NOMO-1 treated with DMSO at 0.1 percent for 48 hours (cell line): ENCODE data around the gene AXIN1.
A peak's percentile ranks its signal among the peaks of the same experiment; 100 is the strongest.
"Not testable (repeated sequence)": the region's sequence is repeated elsewhere in the genome, so short reads cannot be mapped to it uniquely, and the experiment has no call there.

Experiments
- DNase-seq: peaks from one replicate; lab custom pipeline; 2025; ENCODE audit not compliant: unreplicated experiment; lab: John Stamatoyannopoulos, UW

The AXIN1 gene

DNA sequence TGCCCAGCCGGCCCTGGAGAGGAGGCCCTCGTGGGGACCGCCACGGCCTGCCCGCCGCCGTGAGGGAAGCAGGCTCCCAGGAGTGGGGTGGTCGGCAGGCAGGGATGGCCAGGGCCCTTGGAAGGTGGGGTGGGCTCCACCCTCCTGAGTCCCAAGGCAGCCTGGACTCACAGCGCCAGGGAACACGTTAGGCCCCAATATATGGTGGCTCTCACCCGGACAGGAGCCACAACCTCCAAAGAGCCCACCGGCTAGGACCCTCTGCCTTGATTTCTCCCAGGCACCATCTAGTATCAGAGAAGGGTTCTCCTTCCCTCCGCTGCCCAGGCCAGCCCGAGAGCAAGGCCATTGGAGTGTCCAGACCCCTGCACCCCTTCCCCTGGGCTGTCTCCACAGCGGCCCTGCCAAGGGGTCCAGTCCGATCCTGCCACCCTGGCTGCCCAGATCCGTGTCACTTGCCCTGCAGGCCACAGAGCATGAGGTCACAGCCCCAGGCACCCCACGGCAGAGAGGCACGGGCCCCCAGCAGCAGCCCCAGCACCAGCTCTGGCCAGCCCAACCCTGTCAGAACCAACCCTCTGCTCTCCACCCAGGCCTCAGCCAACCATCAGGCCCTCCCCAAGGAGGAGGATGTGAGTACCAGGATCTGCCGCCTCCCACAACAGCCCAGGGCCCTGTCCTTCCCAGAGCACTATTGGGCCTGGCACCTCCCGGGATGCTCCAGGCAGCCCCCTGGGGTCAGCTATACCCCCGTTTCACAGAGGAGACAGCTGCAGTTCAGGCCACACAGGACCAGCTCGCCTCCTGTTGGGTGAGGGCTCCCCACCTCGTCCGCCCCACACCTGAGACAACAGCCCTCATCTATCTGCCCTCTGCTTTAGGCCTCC, 1.1 kb upstream of the AXIN1 start:
- DNase-seq: no peak

DNA sequence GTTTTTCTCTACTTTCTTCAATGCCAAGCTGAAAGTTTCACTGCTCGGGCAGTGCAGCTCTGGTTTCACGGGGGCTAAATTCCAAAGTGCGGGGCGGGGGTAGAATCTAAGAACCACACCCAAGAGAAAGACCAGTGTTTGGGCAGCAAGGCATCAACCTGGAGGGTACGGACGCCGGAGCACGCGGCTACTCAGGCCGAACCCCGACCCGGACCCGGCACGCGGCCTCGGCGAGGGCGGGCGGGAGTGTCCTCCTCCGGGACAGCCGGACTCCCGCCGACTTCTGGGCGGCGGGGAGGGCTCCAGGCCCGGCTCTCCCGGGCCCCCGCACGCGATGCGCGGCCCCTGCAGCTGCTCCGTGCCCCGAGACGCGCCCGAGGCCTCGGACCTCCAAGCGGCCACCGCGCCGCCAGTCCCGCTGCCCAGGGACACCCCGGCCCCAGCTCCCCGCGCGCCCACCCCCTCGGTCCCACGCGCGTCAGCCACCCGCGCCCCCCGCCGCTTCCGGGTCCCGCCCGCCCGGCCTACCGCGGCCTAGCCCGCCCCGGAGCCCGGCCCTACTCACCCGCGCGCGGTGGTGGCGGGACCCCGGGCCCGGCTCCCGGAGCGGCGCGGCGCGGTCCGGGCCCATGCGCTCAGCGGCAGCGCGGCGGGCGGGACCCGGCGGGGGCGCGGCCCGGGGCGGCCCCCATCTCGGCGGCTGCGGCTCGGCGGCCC, 561 bp downstream of the AXIN1 start:
- DNase-seq: no peak

DNA sequence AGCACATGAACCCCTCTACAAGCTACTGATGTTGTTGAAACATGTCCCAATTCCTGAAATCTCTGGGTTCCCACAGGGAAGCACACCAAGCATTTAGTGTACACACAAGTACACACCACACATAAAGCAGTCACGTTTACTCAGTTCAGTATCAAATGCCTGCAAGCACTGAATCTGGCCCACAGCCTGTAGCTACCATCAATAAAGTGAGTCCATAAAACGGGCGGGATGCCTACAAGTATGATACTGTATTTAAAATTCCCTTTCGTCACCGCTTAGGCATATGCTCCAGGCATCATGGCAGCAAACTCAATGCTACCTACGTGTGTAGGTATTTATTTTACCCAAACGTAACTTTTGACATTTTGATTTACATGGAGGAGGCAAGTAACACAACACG, 2.3 kb downstream of the AXIN1 start:
- no peak for DNase-seq

DNA sequence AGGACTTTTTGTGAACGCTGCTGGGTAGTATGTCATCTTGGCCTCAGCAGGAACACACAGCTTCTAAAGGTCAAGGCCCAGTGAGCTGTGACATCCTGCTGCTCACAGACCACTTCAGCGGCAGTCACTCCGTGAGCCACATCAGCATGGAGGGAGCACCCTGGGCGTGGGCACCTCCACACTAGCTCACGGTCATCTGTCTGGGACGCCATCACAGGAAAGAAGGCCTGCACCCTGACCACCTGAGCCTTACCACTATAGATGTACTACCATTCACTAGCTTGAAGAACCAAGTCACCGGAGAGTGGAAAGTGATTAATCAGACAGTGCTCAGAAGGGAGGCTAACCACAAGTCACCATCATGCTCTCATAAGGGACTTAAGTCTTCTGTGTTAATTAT, 3.3 kb downstream of the AXIN1 start:
- no peak for DNase-seq

DNA sequence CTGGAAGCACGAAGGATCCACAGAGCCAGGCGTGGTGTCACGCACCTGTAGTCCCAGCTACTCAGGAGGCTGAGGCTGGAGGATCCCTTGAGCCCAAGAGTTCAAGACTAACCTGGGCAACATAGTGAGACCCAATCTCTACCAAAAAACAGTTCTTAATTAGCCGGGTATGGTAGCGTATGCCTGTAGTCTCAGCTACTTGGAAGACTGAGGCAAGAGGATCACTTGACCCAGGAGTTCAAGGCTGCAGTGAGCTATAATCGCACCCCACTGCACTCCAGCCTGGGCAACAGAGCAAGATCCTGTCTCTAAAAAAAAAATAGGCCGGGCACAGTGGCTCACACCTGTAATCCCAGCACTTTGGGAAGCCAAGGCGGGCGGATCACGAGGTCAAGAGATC, 4.0 kb downstream of the AXIN1 start:
- not testable (repeated sequence) for DNase-seq

DNA sequence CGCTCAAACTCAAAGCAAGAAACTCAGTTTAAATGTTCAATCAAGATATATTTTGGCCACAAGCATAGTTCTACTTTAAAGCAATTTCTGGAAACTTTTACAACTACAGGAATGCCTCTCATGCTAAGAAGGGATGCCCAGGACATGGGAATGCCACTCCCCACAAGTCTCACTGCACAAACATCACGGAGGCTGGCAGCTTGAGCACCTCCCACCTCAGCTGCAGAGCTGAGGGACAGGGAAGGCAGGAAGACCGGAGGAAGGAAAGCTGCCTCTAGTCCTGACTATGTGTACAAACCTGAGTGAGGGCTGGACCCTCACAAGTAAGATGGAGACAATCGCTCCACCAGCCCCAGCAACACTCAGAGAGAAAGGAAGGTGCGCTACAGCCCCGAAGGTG, 5.3 kb downstream of the AXIN1 start:
- no peak for DNase-seq

DNA sequence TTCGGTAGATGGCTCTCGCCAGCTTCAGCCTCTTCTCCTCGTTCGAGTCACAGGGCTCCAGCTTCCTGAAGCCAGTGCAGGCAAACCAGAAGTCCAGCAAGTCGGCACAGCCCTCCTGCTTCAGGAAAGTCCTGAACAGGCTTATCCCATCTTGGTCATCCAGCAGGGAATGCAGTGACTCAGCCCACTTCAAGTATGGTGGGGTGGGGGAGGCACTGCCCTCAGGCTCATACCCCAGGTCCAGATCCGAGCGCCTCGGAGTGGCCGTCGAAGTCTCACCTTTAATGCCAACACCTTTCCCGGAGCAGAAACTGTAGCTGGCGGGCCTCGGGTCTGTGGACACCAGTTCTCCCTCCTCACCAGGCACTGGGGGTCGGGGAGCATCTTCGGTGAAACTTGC, 5.9 kb downstream of the AXIN1 start:
- DNase-seq: no peak

DNA sequence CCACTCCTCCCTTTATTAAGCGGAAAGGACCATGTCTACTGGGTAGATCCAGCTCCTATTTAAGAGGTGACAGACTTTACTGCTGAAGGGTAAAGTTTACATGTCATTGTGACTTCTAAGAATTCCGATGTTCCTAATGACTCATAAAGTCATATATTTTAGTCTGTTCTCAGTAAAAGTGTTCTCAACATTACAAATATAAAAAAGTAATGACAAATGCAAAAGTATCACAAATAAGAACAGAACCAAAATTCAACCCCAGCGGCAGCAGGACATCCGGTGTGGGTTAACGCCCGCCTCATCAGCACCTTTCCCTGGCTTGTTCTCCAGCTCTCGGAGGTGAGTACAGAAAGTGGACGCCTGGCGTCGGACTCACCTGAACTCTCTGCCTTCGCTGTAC, 6.8 kb downstream of the AXIN1 start:
- DNase-seq: no peak

DNA sequence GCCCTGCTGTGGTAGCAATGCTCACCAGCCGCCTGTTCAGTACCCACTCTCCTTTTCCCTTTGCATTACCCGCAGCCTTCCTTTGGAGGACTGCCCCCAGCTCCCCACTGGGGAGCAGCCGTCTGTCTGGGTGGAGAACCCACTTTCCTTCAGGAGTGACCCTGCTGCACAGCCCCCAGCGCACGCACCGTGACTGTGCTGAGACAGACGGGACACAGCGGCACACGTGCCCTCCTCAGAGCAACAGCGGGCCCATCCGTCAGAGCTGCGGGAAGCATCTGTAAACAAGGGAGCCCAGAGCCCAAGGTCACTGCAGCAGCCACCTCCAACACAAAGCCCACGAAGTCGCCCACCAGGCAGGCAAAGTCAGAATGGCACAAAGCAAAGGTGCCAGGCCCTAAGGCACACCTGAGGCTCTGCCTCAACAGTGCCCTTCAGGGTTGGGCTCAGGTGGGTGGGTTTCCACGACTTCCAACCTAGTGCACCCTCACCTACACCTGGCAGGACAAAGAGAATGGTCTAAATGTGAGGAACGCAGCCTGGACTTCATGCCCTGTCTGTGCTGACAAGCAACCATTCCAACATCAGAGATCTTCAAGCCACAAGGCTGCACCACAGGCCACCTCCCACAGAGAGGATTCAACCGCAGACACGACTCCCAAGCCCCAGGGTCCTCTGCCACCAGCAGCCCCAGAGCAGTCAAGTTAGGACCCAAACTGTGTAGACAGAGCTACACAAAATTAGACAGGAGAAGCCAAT, 9.9 kb downstream of the AXIN1 start:
- DNase-seq: no peak

DNA sequence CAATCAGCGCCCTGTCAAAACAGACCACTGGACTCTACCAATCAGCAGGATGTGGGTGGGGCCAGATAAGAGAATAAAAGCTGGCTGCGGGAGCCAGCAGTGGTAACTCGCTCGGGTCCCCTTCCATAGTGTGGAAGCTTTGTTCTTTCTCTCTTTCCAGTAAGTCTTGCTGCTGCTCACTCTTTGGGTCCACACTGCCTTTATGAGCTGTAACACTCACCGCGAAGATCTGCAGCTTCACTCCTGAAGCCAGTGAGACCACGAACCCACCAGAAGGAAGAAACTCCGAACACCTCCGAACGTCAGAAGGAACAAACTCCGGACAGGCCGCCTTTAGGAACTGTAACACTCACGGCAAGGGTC, 10.6 kb downstream of the AXIN1 start:
- not testable (repeated sequence) for DNase-seq

DNA sequence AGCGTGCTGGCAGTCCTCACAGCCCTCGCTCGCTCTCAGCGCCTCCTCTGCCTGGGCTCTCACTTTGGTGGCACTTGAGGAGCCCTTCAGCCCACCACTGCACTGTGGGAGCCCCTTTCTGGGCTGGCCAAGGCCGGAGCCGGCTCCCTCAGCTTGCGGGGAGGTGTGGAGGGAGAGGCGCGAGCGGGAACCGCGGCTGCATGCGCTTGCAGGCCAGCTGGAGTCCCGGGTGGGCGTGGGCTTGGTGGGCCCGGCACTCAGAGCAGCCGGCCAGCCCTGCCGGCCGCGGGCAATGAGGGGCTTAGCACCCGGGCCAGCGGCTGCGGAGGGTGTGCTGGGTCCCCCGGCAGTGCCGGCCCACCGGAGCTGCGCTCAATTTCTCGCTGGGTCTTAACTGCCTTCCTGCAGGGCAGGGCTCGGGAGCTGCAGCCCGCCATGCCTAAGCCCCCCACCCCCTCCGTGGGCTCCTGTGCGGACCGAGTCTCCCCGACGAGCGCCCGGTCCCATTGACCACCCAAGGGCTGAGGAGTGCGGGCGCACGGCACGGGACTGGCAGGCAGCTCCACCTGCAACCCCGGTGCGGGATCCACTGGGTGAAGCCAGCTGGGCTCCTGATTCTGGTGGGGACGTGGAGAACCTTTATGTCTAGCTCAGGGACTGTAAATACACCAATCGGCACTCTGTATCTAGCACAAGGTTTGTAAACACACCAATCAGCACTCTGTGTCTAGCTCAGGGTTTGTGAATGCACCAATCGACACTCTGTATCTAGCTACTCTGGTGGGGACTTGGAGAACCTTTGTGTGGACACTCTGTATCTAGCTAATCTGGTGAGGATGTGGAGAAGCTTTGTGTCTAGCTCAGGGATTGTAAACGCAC, 11.2 kb downstream of the AXIN1 start:
- DNase-seq: not testable (repeated sequence)

DNA sequence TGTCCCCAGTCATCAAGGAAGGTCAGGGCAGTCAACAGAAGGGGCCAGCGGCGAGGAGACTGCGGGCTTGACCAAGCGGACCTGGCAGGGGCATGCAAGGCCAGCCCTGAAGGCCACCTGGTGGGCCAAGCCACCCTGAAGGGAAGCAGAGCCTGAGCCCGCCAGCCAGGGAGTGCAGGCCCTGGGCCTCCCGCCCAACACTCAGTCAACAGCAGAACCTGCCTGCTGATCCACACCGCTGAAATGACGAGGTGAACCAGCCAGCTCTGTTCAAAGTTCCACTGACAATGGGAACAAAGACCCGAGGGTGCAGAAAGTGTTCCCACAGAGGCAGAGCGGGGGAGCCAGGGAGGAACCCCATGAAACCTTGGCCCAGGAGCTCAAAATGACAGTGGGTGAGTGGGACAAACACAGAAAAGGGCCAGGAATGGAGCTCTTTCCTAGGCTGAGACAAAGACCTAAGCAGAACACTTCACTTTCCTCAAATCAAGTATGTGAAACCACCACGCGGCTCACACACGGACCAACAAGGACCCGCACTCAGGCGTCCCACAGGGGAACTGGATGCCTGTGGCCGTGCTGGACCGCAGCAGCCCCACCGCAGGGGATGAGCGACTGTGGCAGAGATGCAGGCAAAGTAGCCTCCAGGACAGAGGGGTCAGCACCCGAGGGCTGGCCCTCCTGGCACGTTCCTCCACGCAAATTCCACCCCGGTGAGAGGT, 12.0 kb downstream of the AXIN1 start:
- no peak for DNase-seq

DNA sequence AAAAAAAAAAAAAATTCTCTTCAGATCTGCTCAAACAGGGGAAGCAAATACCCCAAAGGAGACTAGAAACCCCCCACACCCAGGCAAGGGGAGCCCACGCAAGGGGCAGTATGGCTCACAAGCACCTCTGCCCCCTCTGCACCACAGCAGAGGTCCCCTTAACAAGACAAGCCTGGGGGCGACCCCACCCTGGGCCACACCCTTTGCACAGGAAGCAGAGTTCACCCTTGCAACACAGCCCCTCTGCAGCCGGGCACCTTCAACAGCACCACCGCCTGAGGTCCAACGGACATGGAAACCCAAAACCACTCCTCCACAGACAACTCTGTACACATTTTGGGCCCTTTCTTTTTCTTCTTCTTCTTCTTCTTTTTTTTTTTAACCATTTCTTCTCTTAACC, 12.8 kb downstream of the AXIN1 start:
- DNase-seq: peak; percentile 91

DNA sequence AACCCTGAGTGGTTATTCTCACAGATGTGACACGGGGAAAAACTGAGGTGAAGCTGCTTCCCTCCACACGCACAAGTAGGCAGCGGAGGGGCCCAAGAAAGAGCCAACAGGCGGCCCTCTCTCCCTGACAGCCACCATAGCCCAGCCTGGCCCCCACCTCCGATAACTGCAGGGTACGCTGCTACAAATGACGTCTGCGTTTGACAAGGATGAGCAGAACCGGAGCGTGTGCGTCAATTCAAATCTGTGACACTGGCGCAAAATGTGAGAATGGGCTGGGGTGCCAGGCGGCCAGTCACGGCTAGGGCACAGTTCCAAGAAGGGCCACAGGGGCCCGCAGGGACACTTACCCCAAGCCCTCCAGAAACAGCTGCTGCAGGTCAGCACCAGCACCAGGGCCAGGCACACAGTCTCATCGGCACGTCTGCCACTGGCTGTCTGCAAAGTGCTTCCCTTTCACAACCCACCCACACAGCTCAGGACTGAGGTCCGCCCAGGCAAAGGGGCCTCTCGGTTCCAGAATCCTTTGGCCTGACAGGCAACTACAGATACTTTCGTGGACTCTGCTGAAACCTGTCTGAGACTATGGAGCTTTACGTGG, 14.4 kb downstream of the AXIN1 start:
- DNase-seq: peak; percentile 52

DNA sequence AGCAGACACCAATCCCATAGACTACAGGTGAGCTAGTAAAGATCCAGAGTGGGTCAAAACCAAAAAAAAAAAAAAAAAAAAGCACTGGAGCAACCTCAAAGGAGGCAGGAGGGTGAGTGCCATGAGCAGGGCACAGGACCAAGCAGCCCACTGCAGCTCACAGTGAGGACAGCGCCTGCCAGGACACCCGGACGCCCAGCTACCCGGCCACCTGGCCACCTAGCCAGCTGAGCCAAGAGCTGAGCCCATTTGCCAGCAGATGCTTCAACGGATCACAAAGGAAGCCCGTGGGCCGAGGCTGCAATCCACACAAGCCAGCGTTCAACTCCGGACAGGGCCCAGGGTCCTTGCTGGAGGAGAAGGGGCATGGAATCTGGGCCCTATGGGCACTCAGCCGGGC, 15.1 kb downstream of the AXIN1 start:
- no peak for DNase-seq

DNA sequence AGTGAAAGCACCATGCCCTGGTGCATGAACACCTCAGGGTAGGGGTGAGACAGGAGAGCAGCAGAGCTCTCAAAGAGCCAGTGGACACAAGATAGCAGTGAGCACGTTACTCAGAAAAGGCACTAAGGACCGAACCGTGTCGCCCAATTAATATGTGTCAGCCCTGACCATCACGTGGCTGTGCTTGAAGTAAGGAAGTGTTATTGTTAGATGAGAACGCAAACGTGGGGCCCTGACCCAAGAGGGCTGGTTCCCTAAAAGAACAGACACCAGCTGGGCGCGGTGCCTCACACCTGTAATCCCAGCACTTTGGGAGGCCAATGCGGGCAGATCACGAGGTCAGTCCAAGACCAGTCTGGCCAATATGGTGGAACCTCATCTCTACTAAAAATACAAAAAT, 16.3 kb downstream of the AXIN1 start:
- DNase-seq: peak; percentile 60

DNA sequence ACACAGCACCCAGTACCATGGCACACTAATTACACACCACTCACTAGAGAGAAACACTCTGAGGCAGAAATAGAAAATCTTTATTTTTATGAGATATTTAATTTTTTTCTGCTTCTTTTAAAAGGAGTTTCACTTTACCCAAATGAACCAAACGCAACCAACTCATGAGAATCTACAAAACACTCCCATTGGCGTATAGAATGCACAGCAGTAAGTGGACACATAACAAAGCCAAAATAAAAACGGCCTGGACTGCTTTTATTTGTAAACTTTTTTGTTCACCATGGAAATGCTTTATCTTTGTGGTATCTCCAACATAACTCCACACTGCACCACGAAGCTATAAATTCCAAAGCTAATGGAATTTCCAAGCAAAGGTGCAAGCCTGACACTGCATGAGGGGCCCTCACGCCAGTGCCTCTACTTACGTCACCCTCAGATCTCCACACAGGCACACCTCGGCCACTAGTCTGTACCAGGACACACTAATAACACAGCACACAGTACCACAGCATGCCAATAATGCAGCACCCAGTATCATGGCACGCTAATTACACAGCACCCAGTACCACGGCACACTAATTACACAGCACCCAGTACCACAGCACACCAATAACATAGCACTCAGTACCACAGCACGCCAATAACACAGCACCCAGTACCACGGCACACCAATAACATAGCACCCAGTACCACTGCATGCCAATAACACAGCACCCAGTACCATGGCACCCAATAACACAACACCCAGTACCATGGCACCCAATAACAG, 17.5 kb downstream of the AXIN1 start:
- DNase-seq: not testable (repeated sequence)

DNA sequence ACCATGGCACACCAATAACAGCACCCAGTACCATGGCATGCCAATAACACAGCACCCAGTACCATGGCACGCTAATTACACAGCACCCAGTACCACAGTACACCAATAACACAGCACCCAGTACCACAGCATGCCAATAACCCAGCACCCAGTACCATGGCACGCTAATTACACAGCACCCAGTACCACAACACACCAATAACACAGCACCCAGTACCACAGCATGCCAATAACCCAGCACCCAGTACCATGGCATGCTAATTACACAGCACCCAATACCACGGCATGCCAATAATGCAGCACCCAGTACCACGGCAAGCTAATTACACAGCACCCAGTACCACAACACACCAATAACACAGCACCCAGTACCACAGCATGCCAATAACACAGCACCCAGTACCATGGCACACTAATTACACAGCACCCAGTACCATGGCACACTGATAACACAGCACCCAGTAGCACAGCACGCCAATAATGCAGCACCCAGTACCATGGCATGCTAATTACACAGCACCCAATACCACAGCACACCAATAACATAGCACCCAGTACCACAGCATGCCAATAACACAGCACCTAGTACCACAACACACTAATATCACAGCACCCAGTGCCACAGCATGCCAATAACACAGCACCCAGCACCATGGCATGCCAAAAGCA, 18.2 kb downstream of the AXIN1 start:
- not testable (repeated sequence) for DNase-seq
